ENCODE data around the gene PPP2R1B.
"Not testable (repeated sequence)": the region's sequence is repeated elsewhere in the genome, so short reads cannot be mapped to it uniquely, and the experiment has no call there.

PPP2R1B gene

GRCh38 chr11:111765984-111766833 is at the start of gene PPP2R1B:
PPP2R1B (minus strand) TSS chr11:111766389; CDS start chr11:111766361, 28 bp downstream.
- peak; percentile 95 for DNase-seq (ENCODE audit: low spot score)

- DNase-seq (ENCODE audit: low spot score), result no peak
Measured at GRCh38 chr11:111815489-111815888, 49.3 kb upstream of the PPP2R1B start.

- DNase-seq (ENCODE audit: low spot score), result no peak
Measured at GRCh38 chr11:111814557-111815320, 48.5 kb upstream of the PPP2R1B start.

GRCh38 chr11:111814106-111814505 is 47.9 kb upstream of the PPP2R1B start:
- no peak for DNase-seq (ENCODE audit: low spot score)

GRCh38 chr11:111812211-111812610 is 46.0 kb upstream of the PPP2R1B start:
- DNase-seq (ENCODE audit: low spot score), result no peak

- no peak for DNase-seq (ENCODE audit: low spot score)
Measured at GRCh38 chr11:111811445-111811844, 45.3 kb upstream of the PPP2R1B start.

- no peak for DNase-seq (ENCODE audit: low spot score)
Measured at GRCh38 chr11:111808834-111809233, 42.6 kb upstream of the PPP2R1B start.

DNA sequence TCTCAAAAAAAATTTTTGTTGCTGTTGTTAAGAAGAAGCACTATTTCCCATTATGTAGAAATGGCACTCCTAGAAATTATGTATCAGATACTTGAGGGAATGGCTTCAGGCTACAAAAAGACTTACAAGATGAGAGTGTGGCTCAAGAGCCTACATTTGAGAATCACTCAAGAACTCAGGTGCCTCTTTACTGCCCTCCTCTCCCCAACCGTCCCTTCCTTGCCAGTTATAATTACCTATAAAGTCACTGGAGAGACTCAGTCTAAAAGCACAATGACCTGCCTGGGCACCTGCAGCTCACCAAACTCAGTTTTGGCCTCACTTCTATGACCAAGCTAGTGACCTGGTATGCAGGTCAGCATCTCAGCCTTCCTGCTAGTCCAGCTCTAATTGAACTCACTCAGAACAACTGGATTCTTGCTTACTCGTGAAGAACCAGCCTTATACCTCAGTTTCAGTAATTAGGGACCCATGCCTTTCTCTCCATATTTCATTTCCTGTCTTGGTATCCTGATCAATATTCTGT is 41.9 kb upstream of the PPP2R1B start:
- DNase-seq (ENCODE audit: low spot score), result no peak

DNA sequence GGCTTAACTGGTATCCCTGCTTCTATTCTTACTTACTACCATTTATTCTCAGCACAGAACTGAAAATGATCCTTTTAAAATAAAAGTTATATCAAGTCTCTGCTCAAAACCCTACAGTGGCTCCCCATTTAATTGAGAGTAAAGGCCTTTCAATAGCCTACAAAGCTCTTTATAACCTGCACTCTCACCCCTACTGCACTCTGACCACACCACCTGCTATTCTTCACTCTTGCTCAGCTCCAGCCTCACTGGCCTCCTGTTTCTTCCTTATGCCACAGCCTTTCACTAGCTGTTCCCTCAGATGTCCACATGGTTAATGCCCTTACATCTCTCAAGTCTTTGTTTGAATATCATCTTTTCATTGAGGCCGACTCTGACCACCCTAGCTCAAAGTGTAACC is 40.9 kb upstream of the PPP2R1B start:
- no peak for DNase-seq (ENCODE audit: low spot score)

GRCh38 chr11:111801135-111801534 is 34.9 kb upstream of the PPP2R1B start:
- no peak for DNase-seq (ENCODE audit: low spot score)

- DNase-seq (ENCODE audit: low spot score), result no peak
Measured at GRCh38 chr11:111798279-111798678, 32.1 kb upstream of the PPP2R1B start.

GRCh38 chr11:111797145-111797581 is 31.0 kb upstream of the PPP2R1B start:
- no peak for DNase-seq (ENCODE audit: low spot score)

DNA sequence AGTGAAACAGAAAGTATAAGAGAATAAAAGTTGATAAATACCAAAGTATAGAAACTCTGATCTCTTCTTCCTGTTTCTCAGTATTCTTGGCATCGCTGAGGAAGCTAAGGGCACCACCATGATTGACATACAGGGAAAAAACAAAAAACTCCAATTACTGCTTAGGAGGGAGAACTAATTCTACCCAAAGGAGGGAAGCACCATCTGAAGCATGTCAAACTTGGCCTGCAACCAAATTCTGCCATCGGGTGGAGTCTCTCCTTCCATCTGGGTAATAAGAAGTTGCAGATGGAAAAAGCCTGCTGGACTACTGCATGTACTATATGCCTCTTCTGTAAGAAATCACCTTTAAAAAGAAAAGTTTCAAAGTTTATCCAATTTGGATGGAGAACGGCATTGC is 30.5 kb upstream of the PPP2R1B start:
- DNase-seq (ENCODE audit: low spot score), result no peak

DNA sequence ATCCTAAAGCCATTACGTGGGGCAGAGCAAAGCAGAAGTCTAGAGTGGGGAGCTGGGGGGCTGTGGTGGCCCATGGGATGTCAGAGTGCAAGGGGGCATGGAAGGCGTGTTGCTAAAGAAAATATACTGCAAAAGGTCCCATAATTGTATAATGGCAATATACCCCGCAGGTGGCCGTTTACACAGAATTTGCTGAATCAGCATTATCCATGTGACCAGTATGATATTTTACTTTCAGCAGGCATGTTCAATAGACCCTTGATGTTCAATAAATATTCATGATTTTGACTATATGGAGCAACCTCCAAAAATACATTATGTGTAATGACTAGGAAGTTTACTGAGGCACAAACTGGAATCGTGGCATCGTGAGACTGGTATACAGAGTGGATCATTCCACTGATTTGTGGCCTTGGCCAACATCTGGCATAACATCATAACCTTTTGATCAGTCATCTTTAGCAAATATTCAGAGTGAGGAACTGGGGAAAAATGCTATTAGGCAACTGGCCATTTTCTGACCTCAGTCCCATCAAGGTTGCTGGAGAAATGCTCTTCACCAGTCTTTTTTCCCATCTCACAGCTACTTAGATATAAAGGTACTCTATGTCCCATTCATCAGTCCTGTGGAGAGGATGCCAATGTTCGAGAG is 29.3 kb upstream of the PPP2R1B start:
- DNase-seq (ENCODE audit: low spot score), result no peak

DNA sequence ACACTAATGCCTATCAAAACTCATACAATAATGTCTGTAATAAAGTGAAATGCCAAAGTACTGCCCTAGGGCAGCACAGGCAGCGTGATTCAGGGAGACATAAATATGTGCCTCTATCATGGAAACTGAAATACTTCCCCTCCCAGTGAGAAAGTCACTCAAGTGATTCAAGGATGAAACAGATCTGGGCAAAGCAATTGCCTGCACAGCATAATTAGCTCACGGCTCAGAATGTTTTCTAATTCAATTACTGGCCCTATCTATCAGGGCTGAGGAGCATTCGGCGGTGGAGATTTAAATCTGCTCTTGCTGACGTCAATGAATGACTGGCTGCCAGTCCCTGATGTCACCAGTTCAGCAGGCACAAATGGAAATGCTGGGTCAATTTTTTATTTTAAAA is 27.7 kb upstream of the PPP2R1B start:
- no peak for DNase-seq (ENCODE audit: low spot score)

DNA sequence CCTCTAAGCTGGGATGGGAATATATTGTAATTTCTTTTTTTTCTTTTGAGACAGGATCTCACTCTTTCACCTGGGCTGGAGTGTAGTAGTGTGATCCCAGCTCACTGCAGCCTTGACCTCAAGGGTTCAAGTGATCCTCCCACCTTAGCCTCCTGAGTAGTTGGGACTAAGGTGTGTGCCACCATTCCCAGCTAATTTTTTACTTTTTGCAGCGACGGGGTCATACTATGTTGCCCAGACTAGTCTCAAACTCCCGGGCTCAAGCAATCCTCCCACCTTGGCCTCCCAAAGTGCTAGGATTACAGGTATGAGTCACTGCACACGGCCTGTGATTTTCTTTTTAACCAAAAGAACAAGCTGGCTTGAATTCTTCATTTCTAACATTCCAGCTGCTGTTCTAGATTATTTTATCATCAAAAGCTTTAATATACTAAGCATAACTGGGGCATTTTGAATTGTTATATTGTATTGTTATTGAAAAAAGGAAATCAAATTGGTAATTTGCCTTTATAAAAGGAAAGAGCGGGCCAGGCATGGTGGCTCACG is 26.8 kb upstream of the PPP2R1B start:
- DNase-seq (ENCODE audit: low spot score), result no peak

DNA sequence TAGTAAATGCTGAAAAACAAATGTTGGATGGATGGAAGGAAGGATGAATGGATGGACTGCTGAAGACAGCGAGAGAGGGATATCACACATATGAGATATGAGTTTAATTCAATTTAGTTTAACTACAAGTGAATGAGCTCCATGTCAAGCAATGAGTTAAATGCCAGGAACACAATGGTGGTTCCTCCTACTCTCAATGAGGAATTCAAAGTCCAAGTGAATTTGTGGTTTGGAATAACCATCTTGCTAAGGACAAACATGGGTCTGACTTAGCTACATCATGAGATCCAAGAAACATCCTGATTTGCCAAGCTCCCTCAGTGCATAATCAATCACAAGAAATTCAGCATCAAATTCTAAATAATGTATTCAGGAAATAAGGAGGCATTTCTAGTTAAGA is 26.1 kb upstream of the PPP2R1B start:
- DNase-seq (ENCODE audit: low spot score), result no peak

DNA sequence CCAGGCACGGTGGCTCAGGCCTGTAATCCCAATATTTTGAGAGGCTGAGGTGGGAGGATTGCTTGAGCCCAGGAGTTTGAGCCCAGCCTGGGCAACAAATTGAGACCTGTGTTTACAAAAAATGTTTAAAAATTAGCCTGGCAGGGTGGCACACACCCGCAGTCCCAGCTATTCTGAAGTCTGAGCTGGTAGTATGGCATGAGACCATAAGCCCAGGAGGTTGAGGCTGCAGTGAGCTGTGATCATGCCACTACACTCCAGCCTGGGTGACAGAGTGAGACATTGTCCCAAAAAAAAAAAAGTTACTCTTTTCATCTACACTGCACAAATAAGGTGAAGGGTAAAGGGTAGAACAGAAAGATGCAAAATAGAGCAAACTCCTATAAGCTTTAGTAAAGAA is 22.3 kb upstream of the PPP2R1B start:
- no peak for DNase-seq (ENCODE audit: low spot score)

DNA sequence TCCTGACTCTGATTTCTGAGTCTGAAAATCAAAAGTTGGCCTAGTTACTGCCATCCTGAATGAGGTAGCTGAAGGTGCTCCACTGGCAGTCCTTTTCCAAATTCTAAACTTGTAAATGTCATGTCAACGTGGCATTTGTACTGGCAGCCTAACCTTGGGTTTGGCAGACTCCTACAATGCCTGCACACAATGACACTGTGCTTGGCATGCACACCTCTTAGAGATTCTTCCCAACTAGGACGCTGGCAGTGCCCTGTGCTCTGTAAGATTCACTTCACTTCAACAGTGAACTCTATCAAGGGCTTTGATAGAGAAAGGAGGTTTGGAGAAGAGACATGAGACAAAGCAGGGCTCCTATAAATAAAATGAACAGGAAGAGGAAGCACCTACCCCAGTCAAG is 21.9 kb upstream of the PPP2R1B start:
- no peak for DNase-seq (ENCODE audit: low spot score)

GRCh38 chr11:111785886-111786412 is 19.8 kb upstream of the PPP2R1B start:
- DNase-seq (ENCODE audit: low spot score), result no peak

DNA sequence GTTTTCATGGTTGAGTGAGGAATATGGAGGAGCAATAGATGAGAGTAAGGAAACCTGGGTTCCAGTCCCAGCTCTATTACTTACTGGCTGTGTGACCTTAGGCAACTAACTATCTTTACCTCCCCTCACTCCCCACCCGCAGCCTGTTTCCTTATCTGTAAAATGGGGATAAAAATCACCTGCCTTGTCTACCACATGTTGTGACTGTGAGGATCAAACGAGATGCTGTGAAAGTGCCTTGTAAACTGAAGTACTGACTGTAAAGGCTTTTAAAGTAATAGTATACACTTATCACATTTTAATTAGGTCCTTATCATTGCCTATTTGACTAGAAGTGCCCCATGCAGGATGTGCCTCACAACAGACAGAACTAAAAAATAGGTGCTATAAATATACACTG is 18.9 kb upstream of the PPP2R1B start:
- no peak for DNase-seq (ENCODE audit: low spot score)

DNA sequence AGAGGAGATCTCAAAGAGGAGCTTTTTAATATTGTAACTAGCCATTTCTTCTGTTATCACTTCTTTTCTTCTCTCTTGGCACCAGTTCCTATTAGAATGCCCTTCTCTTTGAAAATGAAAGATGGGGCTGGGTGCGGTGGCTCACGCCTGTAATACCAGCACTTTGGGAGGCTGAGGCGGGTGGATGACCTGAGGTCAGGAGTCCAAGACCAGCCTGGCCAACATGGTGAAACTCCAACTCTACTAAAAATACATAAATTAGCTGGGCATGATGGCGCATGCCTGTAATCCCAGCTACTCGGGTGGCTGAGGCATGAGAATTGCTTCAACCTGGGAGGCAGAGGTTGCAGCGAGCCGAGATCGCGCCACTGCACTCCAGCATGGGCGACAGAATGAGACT is 18.1 kb upstream of the PPP2R1B start:
- DNase-seq (ENCODE audit: low spot score), result not testable (repeated sequence)

Data from left forelimb (tissue), 1 donor.